NCI-H2171 treated with DMSO at 0.1 percent for 48 hours (cell line): ENCODE data around the gene PDE4B.
A peak's percentile ranks its signal among the peaks of the same experiment; 100 is the strongest.

ENCODE experiments used
- DNase-seq: peaks from one replicate; lab custom pipeline; 2025; lab: John Stamatoyannopoulos, UW

PDE4B gene

GRCh38 chr1:66360285-66360724, 567.6 kb downstream of the PDE4B start:
- DNase-seq = peak; percentile 96

GRCh38 chr1:66364578-66365391, 572.1 kb downstream of the PDE4B start:
- DNase-seq = no peak

DNA sequence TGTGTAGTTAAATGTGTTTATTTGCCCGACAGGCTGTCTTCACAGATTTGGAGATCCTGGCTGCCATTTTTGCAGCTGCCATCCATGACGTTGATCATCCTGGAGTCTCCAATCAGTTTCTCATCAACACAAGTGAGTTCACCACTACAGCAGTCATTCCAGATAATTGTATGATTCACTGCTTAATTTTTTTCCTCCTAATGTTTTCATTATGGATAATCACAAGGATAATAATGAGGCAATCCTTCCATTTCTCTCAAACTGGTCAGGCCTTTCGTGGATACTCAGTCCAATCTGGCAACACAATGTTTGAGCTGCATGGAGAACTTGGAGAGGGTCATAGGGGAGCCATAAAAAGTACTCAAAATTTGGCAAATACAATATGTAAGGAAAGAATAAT, 572.9 kb downstream of the PDE4B start:
- DNase-seq = no peak

- DNase-seq = no peak
These were observed 573.9 kb downstream of the PDE4B start for GRCh38 chr1:66366634-66367033.

DNA sequence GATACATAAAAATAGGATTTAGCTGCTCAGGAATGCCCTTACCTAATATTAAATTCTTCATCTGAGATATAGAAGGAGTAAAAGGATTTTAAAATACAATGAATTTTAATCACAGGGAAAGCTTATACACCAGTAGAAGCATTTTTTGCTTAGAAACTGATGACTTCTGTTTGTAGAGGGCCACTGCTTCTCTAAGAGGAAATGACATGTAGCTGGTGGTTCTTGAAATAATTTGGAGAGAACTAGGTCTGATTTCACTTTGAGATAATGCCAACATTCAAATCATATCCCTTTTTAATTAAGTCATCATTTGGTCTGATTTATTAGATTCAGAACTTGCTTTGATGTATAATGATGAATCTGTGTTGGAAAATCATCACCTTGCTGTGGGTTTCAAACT, 574.7 kb downstream of the PDE4B start:
- DNase-seq = no peak

GRCh38 chr1:66368261-66368660, 575.6 kb downstream of the PDE4B start:
- DNase-seq = no peak

- no peak for DNase-seq
These were observed 577.8 kb downstream of the PDE4B start for GRCh38 chr1:66370462-66370971.

DNA sequence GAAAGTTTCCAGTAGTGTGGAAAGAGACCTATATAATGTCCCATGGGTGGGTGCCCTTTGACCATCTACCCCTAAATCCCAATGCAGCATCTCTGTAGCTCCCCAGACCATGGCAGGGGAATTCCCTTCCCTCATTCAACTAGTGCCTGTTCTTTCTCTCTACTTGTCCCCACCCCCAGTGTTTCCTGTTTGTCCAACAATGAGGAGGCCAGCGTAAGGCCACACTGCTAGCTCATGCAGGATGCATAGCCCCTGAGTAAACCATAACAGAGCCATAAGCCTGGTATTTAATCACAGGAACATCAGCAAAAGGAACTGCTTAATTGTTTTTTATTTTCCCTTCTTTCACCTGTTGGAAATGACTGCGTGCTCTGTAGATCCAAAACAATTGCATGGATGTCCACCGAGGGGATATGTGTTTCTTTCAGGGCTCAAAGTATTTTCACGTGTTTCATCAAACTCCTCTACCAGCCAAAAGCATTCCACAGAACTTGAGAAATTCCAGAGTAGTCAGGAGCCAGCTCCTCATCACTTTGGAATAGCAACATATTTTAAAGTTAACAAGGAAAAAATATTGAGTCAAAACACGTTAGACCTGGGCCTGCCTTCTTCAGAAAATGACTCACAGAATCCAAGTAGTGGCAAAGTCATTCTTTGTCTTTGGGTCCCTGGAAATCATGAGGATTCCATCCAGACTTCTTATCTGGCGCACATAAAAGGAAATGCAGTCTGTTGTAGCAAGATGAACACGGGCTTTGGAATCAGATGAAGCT, 578.7 kb downstream of the PDE4B start:
- DNase-seq = no peak

DNA sequence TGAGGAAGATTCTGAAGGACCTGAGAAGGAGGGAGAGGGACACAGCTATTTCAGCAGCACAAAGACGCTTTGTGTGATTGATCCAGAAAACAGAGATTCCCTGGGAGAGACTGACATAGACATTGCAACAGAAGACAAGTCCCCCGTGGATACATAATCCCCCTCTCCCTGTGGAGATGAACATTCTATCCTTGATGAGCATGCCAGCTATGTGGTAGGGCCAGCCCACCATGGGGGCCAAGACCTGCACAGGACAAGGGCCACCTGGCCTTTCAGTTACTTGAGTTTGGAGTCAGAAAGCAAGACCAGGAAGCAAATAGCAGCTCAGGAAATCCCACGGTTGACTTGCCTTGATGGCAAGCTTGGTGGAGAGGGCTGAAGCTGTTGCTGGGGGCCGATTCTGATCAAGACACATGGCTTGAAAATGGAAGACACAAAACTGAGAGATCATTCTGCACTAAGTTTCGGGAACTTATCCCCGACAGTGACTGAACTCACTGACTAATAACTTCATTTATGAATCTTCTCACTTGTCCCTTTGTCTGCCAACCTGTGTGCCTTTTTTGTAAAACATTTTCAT, 579.9 kb downstream of the PDE4B start:
- no peak for DNase-seq

DNA sequence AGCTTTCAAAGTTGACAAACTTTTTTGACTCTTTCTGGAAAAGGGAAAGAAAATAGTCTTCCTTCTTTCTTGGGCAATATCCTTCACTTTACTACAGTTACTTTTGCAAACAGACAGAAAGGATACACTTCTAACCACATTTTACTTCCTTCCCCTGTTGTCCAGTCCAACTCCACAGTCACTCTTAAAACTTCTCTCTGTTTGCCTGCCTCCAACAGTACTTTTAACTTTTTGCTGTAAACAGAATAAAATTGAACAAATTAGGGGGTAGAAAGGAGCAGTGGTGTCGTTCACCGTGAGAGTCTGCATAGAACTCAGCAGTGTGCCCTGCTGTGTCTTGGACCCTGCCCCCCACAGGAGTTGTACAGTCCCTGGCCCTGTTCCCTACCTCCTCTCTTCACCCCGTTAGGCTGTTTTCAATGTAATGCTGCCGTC, 580.5 kb downstream of the PDE4B start:
- DNase-seq = no peak

DNA sequence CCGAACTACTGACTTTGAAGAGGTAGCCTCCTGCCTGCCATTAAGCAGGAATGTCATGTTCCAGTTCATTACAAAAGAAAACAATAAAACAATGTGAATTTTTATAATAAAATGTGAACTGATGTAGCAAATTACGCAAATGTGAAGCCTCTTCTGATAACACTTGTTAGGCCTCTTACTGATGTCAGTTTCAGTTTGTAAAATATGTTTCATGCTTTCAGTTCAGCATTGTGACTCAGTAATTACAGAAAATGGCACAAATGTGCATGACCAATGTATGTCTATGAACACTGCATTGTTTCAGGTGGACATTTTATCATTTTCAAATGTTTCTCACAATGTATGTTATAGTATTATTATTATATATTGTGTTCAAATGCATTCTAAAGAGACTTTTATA, 581.5 kb downstream of the PDE4B start:
- no peak for DNase-seq

GRCh38 chr1:66374561-66375111, 581.9 kb downstream of the PDE4B start:
- no peak for DNase-seq

- no peak for DNase-seq
These were observed 582.4 kb downstream of the PDE4B start for GRCh38 chr1:66375125-66375524.

GRCh38 chr1:66380452-66381212, 587.9 kb downstream of the PDE4B start:
- no peak for DNase-seq

GRCh38 chr1:66381621-66382275, 589.1 kb downstream of the PDE4B start:
- peak; percentile 41 for DNase-seq

GRCh38 chr1:66383168-66383567, 590.5 kb downstream of the PDE4B start:
- DNase-seq = peak; percentile 17

DNA sequence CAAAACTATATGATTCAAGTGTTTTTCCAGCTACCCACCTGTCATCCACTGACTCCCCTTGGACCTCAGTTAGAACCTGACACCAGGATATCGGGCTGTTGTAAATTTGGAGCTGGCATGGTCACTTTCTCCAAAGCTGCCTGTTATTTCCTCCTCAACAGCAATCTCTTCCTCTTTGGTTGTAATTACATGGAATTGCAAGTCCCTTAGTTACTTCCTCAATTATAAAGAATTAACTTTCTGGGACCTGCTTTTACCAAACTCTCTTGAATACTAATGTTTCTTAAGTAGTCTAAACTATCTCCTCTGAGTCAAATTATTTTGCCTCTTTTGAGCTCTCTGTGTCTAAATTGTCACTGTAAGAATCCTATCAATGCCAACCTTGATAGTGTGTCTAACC, 590.9 kb downstream of the PDE4B start:
- no peak for DNase-seq

DNA sequence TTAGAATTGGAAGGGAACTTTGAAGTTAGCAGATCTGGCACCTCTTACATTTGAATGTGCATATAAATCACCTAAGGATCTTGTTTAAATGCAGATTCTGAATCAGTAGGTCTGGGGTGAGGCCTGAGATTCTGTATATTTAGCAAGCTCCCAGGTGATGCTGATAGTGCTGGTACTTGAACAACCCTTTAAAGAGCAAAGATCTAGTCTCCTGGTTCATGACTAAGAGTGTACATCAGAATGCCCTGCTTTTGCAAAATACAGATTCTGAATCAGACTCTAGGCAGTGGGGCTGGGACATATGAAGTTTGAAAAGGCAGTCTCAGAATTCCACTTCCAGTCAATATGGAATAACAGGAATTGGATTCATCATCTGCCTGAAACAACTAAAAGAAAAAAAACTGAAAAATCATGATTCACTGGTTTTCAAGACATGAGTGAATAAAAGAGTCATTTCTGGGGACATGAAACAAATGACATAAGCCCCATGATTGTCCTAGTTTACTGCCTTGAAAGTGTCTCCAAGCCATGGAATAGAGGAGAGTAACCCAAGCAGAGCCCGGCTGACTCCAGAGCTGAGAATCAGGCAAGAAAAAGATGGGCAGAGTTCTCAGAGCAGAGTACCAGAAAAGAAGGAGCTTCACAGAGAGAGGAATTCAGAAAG, 591.7 kb downstream of the PDE4B start:
- DNase-seq = no peak

- no peak for DNase-seq
These were observed 594.0 kb downstream of the PDE4B start for GRCh38 chr1:66386712-66387111.

DNA sequence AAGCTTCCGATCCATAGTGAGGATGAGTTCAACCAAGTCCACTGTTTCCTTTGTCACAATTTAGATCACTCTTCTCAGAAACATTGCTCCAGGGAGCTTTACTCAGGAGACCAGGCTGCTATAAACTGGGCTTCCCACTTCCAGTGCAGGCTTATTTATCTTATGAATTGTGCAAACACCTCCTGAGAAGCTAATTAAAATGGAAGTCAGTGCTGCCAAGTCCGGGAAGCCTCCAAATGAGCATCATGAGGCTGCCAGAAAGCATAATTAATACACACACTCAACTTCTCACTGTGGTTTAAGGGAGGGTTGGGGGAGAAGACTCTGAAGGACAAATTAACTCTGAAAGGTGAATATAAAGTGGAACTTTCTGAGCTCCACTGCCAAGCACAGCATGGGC, 596.2 kb downstream of the PDE4B start:
- no peak for DNase-seq
